ENCODE results near the gene NHSL1.

DNA sequence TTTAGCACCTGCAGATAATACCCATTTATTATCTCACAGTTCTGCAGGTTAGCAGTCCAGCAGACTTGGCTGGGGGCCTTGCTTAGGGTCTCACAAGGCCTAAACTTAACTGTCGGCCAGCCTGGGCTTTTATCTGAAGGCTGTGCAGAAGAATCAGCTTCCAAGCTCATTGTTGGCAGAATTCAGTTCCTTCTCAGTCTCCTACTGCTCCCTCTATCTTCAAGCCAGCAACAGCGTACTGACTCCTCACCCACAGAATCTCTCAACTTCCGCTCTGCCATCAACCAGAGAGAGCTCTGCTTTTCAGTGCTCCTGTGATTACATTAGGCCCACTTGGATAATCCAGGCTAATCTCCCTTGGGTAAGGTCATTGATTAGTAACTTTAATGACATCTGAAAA, 30.2 kb upstream of the NHSL1 start:
- TF ChIP-seq, protein P1, sequence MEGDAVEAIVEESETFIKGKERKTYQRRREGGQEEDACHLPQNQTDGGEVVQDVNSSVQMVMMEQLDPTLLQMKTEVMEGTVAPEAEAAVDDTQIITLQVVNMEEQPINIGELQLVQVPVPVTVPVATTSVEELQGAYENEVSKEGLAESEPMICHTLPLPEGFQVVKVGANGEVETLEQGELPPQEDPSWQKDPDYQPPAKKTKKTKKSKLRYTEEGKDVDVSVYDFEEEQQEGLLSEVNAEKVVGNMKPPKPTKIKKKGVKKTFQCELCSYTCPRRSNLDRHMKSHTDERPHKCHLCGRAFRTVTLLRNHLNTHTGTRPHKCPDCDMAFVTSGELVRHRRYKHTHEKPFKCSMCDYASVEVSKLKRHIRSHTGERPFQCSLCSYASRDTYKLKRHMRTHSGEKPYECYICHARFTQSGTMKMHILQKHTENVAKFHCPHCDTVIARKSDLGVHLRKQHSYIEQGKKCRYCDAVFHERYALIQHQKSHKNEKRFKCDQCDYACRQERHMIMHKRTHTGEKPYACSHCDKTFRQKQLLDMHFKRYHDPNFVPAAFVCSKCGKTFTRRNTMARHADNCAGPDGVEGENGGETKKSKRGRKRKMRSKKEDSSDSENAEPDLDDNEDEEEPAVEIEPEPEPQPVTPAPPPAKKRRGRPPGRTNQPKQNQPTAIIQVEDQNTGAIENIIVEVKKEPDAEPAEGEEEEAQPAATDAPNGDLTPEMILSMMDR (IDR thresholded peaks at IDR 0.05; ENCODE audit: low read depth, low read length, missing input control), result no peak
- no peak for TF ChIP-seq SP1 (IDR thresholded peaks at IDR 0.05)

Data from liver (tissue), 3 donors.